GM23338 (cell line): ENCODE data around the gene IFTAP. TPM values are rescaled to one million over a fixed set of nuclear protein-coding genes. Genes with fewer than 3 reads are reported as not detected.

Experiments
- ATAC-seq: fragments of 200-7000 bp; cut with Tn5 transposase; 3 replicates; pipeline ENCODE4 v1.9.1; 2020
- DNase-seq: peaks from one replicate; pipeline ENCODE4 v3.0.0-alpha.2; 2015; ENCODE audit warnings: low spot score
- H2AFZ ChIP-seq: fragments of 200-600 bp; sonication (generic); 2 replicates; pipeline ENCODE4 v1.8.0; 2016; ENCODE audit warnings: antibody characterized with exemption, mild to moderate bottlenecking, moderate library complexity
- H3F3A ChIP-seq: fragments of 200-600 bp; sonication (generic); replicated peaks from 2 replicates; pipeline ENCODE4 v1.8.0; 2017; ENCODE audit warnings: antibody characterized with exemption, mixed run types, low read depth
- H3K27ac ChIP-seq: fragments of 200-600 bp; sonication (generic); 2 replicates; pipeline ENCODE4 v1.6.1; 2016; ENCODE audit warnings: low read depth
- H3K27me3 ChIP-seq: fragments of 200-600 bp; sonication (generic); 2 replicates; pipeline ENCODE4 v1.8.0; 2016; ENCODE audit warnings: mild to moderate bottlenecking, mixed run types, moderate library complexity; ENCODE audit not compliant: insufficient read depth
- H3K36me3 ChIP-seq: fragments of 200-600 bp; sonication (generic); 2 replicates; pipeline ENCODE4 v1.8.0; 2016; ENCODE audit warnings: mild to moderate bottlenecking; ENCODE audit not compliant: insufficient read depth
- H3K4me1 ChIP-seq: fragments of 200-600 bp; sonication (generic); 2 replicates; pipeline ENCODE4 v1.8.0; 2016; ENCODE audit warnings: mild to moderate bottlenecking, moderate library complexity; ENCODE audit not compliant: insufficient read depth
- H3K4me2 ChIP-seq: fragments of 200-600 bp; sonication (generic); 2 replicates; pipeline ENCODE4 v1.7.1; 2017; ENCODE audit warnings: mixed run types
- H3K4me3 ChIP-seq: fragments of 200-600 bp; sonication (generic); 2 replicates; pipeline ENCODE4 v1.6.1; 2016; ENCODE audit warnings: mixed run types
- H3K79me2 ChIP-seq: fragments of 200-600 bp; sonication (generic); replicated peaks from 2 replicates; pipeline ENCODE4 v1.8.0; 2017; ENCODE audit warnings: mild to moderate bottlenecking; ENCODE audit not compliant: insufficient read depth
- H3K9me2 ChIP-seq: fragments of 200-600 bp; sonication (generic); 2 replicates; pipeline ENCODE4 v1.8.0; 2017; ENCODE audit not compliant: insufficient read depth
- H4K20me1 ChIP-seq: fragments of 200-600 bp; sonication (generic); replicated peaks from 2 replicates; pipeline ENCODE4 v1.8.0; 2017; ENCODE audit warnings: mild to moderate bottlenecking; ENCODE audit not compliant: insufficient read depth
- H3K27ac Mint-ChIP-seq: 2 replicates; pipeline ENCODE4 v1.8.0; 2020; ENCODE audit warnings: inconsistent platforms, mild to moderate bottlenecking, moderate library complexity, mixed read lengths
- H3K27me3 Mint-ChIP-seq: 3 replicates; pipeline ENCODE4 v1.8.0; 2022; ENCODE audit warnings: low read depth, mild to moderate bottlenecking, moderate library complexity, mixed read lengths, inconsistent platforms; ENCODE audit not compliant: insufficient read depth, poor library complexity
- H3K36me3 Mint-ChIP-seq: 3 replicates; pipeline ENCODE4 v1.8.0; 2021; ENCODE audit warnings: low read depth, mild to moderate bottlenecking, inconsistent platforms, moderate library complexity, mixed read lengths
- H3K4me1 Mint-ChIP-seq: 3 replicates; pipeline ENCODE4 v1.8.0; 2020; ENCODE audit warnings: mild to moderate bottlenecking, inconsistent platforms, mixed read lengths
- H3K4me3 Mint-ChIP-seq: 3 replicates; pipeline ENCODE4 v1.8.0; 2021; ENCODE audit warnings: moderate library complexity, mild to moderate bottlenecking, inconsistent platforms, mixed read lengths
- H3K9me3 Mint-ChIP-seq: 3 replicates; pipeline ENCODE4 v1.8.0; 2020; ENCODE audit warnings: moderate library complexity, mild to moderate bottlenecking, inconsistent platforms, mixed read lengths
- EZH2 ChIP-seq: fragments of 200-600 bp; sonication (generic); IDR thresholded peaks from one replicate; pipeline ENCODE4 v1.8.0; 2017; ENCODE audit warnings: antibody characterized with exemption, mild to moderate bottlenecking, low read depth; ENCODE audit not compliant: unreplicated experiment
- EZH2phosphoT487 ChIP-seq: fragments of 200-600 bp; sonication (generic); IDR thresholded peaks from one replicate; pipeline ENCODE4 v1.8.1; 2018; ENCODE audit warnings: antibody characterized with exemption; ENCODE audit not compliant: unreplicated experiment
- JUNB ChIP-seq: IDR thresholded peaks from one replicate; pipeline ENCODE4 v1.6.1; 2016; ENCODE audit warnings: antibody characterized with exemption; ENCODE audit not compliant: unreplicated experiment
- POLR2AphosphoS5 ChIP-seq: IDR thresholded peaks from 2 replicates; pipeline ENCODE4 v1.6.1; 2016; ENCODE audit warnings: antibody characterized with exemption, low read depth
- STAT1 ChIP-seq: IDR thresholded peaks from one replicate; pipeline ENCODE4 v1.6.1; 2016; ENCODE audit warnings: antibody characterized with exemption; ENCODE audit not compliant: unreplicated experiment
- ZNF114 ChIP-seq: fragments of 250-450 bp; sonication (Bioruptor Pico); IDR thresholded peaks from 2 replicates; pipeline ENCODE4 v1.5.0; 2020; ENCODE audit warnings: mild to moderate bottlenecking, moderate library complexity
- ZNF331 ChIP-seq: fragments of 250-450 bp; sonication (Bioruptor Pico); IDR thresholded peaks from 2 replicates; pipeline ENCODE4 v1.5.0; 2020; ENCODE audit warnings: low read depth, mild to moderate bottlenecking, moderate library complexity
- polyA plus RNA-seq: library from polyadenylated mRNA; unstranded; fragments of >200 nt; fragmentation: Nextera tagmentation; extraction: Ambion mirVana; gene quantifications from 2 replicates; pipeline ENCODE4 v1.2.1, GENCODE V29; 2016
- total RNA-seq: library from RNA; depleted of rRNA; stranded (reverse); fragments of >200 nt; shearing (Covaris generic); gene quantifications from 2 replicates; pipeline ENCODE4 v1.2.3, GENCODE V29; 2014
- TF ChIP-seq, protein P1 (sequence below): IDR thresholded peaks from one replicate; pipeline ENCODE4 v1.6.1; 2018; ENCODE audit warnings: antibody characterized with exemption; ENCODE audit not compliant: unreplicated experiment
- TF ChIP-seq, protein P2 (sequence below), 2 experiments: fragments of 200-600 bp in 1 of 2; sonication (generic) in 1 of 2; conservative IDR thresholded peaks; 2 replicates each; pipeline versions ENCODE4 v1.5.1 to v1.6.1; 2016 to 2017; ENCODE audit warnings: antibody characterized with exemption in 2 of 2, low read depth in 2 of 2, mild to moderate bottlenecking in 2 of 2, moderate library complexity in 1 of 2
- TF ChIP-seq, protein P3 (sequence below): IDR thresholded peaks from 2 replicates; pipeline ENCODE4 v1.6.1; 2016; ENCODE audit warnings: antibody characterized with exemption

Gene IFTAP
- total and polyA plus RNA-seq, 2 experiments from 2014 or later = 17.1 to 39.1 TPM

DNA sequence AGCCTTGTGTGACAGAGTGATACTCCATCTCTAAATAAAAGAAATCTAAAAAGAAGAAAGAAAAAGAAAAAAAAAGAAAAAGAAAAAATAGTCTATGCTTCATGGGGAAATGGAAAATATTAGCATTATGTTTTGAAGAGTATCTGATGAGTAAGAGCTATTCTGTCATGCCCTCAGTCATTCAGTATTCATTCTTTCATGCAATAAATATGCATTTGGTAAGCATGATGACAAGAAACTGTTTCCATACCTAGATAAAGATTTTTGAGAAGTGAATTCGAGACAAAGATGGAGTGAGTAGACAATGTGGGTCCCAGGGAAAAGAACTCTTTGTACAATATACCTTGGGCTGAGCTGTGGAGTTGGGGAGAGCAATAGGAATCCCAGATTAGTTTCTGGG lies 6.2 kb upstream of the IFTAP start (continued):
- TF ChIP-seq, protein P1, sequence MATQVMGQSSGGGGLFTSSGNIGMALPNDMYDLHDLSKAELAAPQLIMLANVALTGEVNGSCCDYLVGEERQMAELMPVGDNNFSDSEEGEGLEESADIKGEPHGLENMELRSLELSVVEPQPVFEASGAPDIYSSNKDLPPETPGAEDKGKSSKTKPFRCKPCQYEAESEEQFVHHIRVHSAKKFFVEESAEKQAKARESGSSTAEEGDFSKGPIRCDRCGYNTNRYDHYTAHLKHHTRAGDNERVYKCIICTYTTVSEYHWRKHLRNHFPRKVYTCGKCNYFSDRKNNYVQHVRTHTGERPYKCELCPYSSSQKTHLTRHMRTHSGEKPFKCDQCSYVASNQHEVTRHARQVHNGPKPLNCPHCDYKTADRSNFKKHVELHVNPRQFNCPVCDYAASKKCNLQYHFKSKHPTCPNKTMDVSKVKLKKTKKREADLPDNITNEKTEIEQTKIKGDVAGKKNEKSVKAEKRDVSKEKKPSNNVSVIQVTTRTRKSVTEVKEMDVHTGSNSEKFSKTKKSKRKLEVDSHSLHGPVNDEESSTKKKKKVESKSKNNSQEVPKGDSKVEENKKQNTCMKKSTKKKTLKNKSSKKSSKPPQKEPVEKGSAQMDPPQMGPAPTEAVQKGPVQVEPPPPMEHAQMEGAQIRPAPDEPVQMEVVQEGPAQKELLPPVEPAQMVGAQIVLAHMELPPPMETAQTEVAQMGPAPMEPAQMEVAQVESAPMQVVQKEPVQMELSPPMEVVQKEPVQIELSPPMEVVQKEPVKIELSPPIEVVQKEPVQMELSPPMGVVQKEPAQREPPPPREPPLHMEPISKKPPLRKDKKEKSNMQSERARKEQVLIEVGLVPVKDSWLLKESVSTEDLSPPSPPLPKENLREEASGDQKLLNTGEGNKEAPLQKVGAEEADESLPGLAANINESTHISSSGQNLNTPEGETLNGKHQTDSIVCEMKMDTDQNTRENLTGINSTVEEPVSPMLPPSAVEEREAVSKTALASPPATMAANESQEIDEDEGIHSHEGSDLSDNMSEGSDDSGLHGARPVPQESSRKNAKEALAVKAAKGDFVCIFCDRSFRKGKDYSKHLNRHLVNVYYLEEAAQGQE = no peak
- TF ChIP-seq, protein P2, sequence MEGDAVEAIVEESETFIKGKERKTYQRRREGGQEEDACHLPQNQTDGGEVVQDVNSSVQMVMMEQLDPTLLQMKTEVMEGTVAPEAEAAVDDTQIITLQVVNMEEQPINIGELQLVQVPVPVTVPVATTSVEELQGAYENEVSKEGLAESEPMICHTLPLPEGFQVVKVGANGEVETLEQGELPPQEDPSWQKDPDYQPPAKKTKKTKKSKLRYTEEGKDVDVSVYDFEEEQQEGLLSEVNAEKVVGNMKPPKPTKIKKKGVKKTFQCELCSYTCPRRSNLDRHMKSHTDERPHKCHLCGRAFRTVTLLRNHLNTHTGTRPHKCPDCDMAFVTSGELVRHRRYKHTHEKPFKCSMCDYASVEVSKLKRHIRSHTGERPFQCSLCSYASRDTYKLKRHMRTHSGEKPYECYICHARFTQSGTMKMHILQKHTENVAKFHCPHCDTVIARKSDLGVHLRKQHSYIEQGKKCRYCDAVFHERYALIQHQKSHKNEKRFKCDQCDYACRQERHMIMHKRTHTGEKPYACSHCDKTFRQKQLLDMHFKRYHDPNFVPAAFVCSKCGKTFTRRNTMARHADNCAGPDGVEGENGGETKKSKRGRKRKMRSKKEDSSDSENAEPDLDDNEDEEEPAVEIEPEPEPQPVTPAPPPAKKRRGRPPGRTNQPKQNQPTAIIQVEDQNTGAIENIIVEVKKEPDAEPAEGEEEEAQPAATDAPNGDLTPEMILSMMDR (conservative IDR thresholded peaks at IDR 0.05; ENCODE audit: low read depth in 2 of 2) = no peak
- TF ChIP-seq EZH2phosphoT487 = no peak
- no peak for TF ChIP-seq ZNF114
- no peak for TF ChIP-seq JUNB
- no peak for TF ChIP-seq EZH2
- TF ChIP-seq POLR2AphosphoS5 = no peak
- TF ChIP-seq STAT1 = no peak
- no peak for TF ChIP-seq ZNF331 (CRISPR knock-in tag)
- TF ChIP-seq, protein P3, sequence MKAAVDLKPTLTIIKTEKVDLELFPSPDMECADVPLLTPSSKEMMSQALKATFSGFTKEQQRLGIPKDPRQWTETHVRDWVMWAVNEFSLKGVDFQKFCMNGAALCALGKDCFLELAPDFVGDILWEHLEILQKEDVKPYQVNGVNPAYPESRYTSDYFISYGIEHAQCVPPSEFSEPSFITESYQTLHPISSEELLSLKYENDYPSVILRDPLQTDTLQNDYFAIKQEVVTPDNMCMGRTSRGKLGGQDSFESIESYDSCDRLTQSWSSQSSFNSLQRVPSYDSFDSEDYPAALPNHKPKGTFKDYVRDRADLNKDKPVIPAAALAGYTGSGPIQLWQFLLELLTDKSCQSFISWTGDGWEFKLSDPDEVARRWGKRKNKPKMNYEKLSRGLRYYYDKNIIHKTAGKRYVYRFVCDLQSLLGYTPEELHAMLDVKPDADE = no peak

GRCh38 chr11:36590513-36590912 lies 3.8 kb upstream of the IFTAP start:
- peaks cover 2% of the 10 kb centered on the region; the same call in 1 of the 2 replicates for H3K27me3 ChIP-seq

More at GRCh38 chr11:36590513-36590912, 3.8 kb upstream of the IFTAP start:
- DNase-seq (no peak), ATAC-seq (no peak)
- no peak for TF ChIP-seq POLR2AphosphoS5
- H3K9me3 Mint-ChIP-seq = no peaks in the 10 kb centered on the region; the same call in 2 of the 3 replicates
- H3K36me3 Mint-ChIP-seq = no peaks in the 10 kb centered on the region
- Histone ChIP-seq H3K36me3 (no peaks in the 10 kb centered on the region), H3K4me2 (no peak overlapping the region), H2AFZ (no peak overlapping the region), H3K27ac (no peak overlapping the region), H3K79me2 (no peaks in the 10 kb centered on the region), H3F3A (no peaks in the 10 kb centered on the region), H4K20me1 (no peaks in the 10 kb centered on the region), H3K9me2 (peaks cover 8% of the 10 kb centered on the region; the same call in 1 of the 2 replicates), H3K4me1 (peaks cover 5% of the 10 kb centered on the region; the same call in 1 of the 2 replicates), H3K4me3 (no peak overlapping the region)
- H3K27ac Mint-ChIP-seq = no peak overlapping the region
- H3K4me3 Mint-ChIP-seq = no peak overlapping the region
- no peaks in the 10 kb centered on the region for H3K27me3 Mint-ChIP-seq
- H3K4me1 Mint-ChIP-seq = peaks cover 2% of the 10 kb centered on the region; the same call in 2 of the 3 replicates
